Upper lobe of left lung (tissue), 4 donors: ENCODE data around the gene DNAJC17.

Source experiments
- CTCF ChIP-seq, 6 experiments: fragments of 450-650 bp in 4 of 6; fragments of 200-600 bp in 2 of 6; sonication (generic) in 2 of 6; IDR thresholded peaks; one replicate each; pipeline ENCODE4 v1.5.1; 2016 to 2019; ENCODE audit warnings: antibody characterized with exemption in 6 of 6
- POLR2A ChIP-seq, 4 donors: fragments of 450-650 bp; IDR thresholded peaks; one replicate each; pipeline ENCODE4 v1.5.1; 2016 to 2017; ENCODE audit warnings: antibody characterized with exemption in 4 of 4, mild to moderate bottlenecking in 2 of 4

DNA sequence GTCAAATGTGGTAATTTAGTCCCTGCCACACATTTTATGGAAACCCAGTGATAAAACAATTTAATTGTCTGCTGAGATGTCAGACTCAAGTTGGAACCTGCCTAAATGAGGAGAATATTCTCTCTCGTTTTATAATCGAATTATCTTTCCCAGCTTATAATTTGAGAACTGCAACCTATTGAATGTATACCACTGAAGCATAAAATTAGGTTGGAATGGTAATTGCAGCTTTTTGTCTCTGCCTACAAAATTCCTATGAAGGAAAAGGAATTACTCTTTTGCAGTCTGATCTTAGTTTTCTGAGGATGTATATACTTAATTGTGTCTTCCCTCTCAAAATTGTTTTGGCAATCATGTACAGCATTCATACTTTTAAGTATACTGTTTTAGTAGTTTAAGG, 83.4 kb downstream of the DNAJC17 start:
- TF ChIP-seq POLR2A (IDR thresholded peaks at IDR 0.05) (no peak), CTCF (IDR thresholded peaks at IDR 0.05) (no peak)
